Effector CD4-positive, alpha-beta T cell (primary cell): ENCODE data around the gene CASKIN1.

Experiments used
- DNase-seq: peaks from one replicate; pipeline ENCODE4 v3.0.0-alpha.2; 2020

The CASKIN1 gene

GRCh38 chr16:2173916-2174315, 22.5 kb downstream of the CASKIN1 start:
- no peak for DNase-seq

GRCh38 chr16:2173366-2173765, 23.0 kb downstream of the CASKIN1 start:
- no peak for DNase-seq

GRCh38 chr16:2172688-2173335, 23.6 kb downstream of the CASKIN1 start:
- no peak for DNase-seq

GRCh38 chr16:2171601-2172178, 24.7 kb downstream of the CASKIN1 start:
- DNase-seq = no peak

GRCh38 chr16:2170587-2171435, 25.6 kb downstream of the CASKIN1 start:
- no peak for DNase-seq

GRCh38 chr16:2170080-2170479, 26.3 kb downstream of the CASKIN1 start:
- no peak for DNase-seq

GRCh38 chr16:2167068-2167638, 29.3 kb downstream of the CASKIN1 start:
- no peak for DNase-seq

GRCh38 chr16:2166263-2167067, 29.9 kb downstream of the CASKIN1 start:
- no peak for DNase-seq

GRCh38 chr16:2165861-2166260, 30.5 kb downstream of the CASKIN1 start:
- DNase-seq = no peak

GRCh38 chr16:2163211-2163881, 33.1 kb downstream of the CASKIN1 start:
- DNase-seq = no peak

- no peak for DNase-seq
These were observed 33.7 kb downstream of the CASKIN1 start for GRCh38 chr16:2162676-2163118.

- no peak for DNase-seq
These were observed 34.5 kb downstream of the CASKIN1 start for GRCh38 chr16:2161911-2162310.

- no peak for DNase-seq
These were observed 35.4 kb downstream of the CASKIN1 start for GRCh38 chr16:2160915-2161551.

- no peak for DNase-seq
These were observed 37.1 kb downstream of the CASKIN1 start for GRCh38 chr16:2159175-2159838.

- no peak for DNase-seq
These were observed 38.2 kb downstream of the CASKIN1 start for GRCh38 chr16:2158262-2158638.

- no peak for DNase-seq
These were observed 38.7 kb downstream of the CASKIN1 start for GRCh38 chr16:2157480-2158261.

- DNase-seq = no peak
These were observed 39.6 kb downstream of the CASKIN1 start for GRCh38 chr16:2156849-2157224.

- DNase-seq = no peak
These were observed 40.2 kb downstream of the CASKIN1 start for GRCh38 chr16:2155977-2156848.
